Measurements from ENCODE around the gene GAS7.

Gene GAS7

GRCh38 chr17:10177913-10178505 is 20.4 kb downstream of the GAS7 start:
- Histone ChIP-seq H3K27me3 (ENCODE audit: insufficient read depth, poor library complexity, severe bottlenecking) (no peaks in the 10 kb centered on the region), H3K27ac (replicated peaks) (no peak overlapping the region), H3K4me3 (replicated peaks; ENCODE audit: insufficient read depth, low read length) (no peak overlapping the region)
- no peak for TF ChIP-seq CTCF (IDR thresholded peaks at IDR 0.05; ENCODE audit: insufficient read depth, low read length)
- DNase-seq (ENCODE audit: low read depth in 1 of 2, low spot score in 1 of 2) = no peak

- Histone ChIP-seq H3K4me3 (replicated peaks; ENCODE audit: insufficient read depth, low read length) (no peak overlapping the region), H3K27me3 (ENCODE audit: insufficient read depth, poor library complexity, severe bottlenecking) (no peaks in the 10 kb centered on the region), H3K27ac (replicated peaks) (no peak overlapping the region)
- TF ChIP-seq SPI1 (IDR thresholded peaks at IDR 0.05; ENCODE audit: borderline replicate concordance, low read depth) (no peak), REST (IDR thresholded peaks at IDR 0.05; ENCODE audit: insufficient replicate concordance, low read depth) (no peak), GABPA (IDR thresholded peaks at IDR 0.05; ENCODE audit: low read depth) (no peak), POLR2AphosphoS5 (IDR thresholded peaks at IDR 0.05; ENCODE audit: low read depth) (no peak), CTCF (IDR thresholded peaks at IDR 0.05; ENCODE audit: insufficient read depth, low read length) (no peak)
- no peak for DNase-seq (ENCODE audit: low read depth in 1 of 2, low spot score in 1 of 2)
These were observed 21.1 kb downstream of the GAS7 start for GRCh38 chr17:10177131-10177912.

GRCh38 chr17:10173913-10174312 is 24.5 kb downstream of the GAS7 start:
- TF ChIP-seq POLR2AphosphoS5 (IDR thresholded peaks at IDR 0.05; ENCODE audit: low read depth) = no peak
- TF ChIP-seq GABPA (IDR thresholded peaks at IDR 0.05; ENCODE audit: low read depth) = no peak
- TF ChIP-seq SPI1 (IDR thresholded peaks at IDR 0.05; ENCODE audit: borderline replicate concordance, low read depth) = no peak
- TF ChIP-seq CTCF (IDR thresholded peaks at IDR 0.05; ENCODE audit: insufficient read depth, low read length) = no peak
- no peak for TF ChIP-seq REST (IDR thresholded peaks at IDR 0.05; ENCODE audit: insufficient replicate concordance, low read depth)
- no peak for DNase-seq (ENCODE audit: low read depth in 1 of 2, low spot score in 1 of 2)
- H3K4me3 ChIP-seq (replicated peaks; ENCODE audit: insufficient read depth, low read length) = no peak overlapping the region
- no peaks in the 10 kb centered on the region for H3K27me3 ChIP-seq (ENCODE audit: insufficient read depth, poor library complexity, severe bottlenecking)
- H3K27ac ChIP-seq (replicated peaks) = no peak overlapping the region
